ENCODE results near the gene SLC4A5. TPM values are rescaled to one million over a fixed set of nuclear protein-coding genes. Genes with fewer than 3 reads are reported as not detected.
"Not testable (repeated sequence)": the region's sequence is repeated elsewhere in the genome, so short reads cannot be mapped to it uniquely, and the experiment has no call there.

SLC4A5 gene
- total RNA-seq, 2 experiments from 2014 or later: 1.1 to 2.3 TPM

DNA sequence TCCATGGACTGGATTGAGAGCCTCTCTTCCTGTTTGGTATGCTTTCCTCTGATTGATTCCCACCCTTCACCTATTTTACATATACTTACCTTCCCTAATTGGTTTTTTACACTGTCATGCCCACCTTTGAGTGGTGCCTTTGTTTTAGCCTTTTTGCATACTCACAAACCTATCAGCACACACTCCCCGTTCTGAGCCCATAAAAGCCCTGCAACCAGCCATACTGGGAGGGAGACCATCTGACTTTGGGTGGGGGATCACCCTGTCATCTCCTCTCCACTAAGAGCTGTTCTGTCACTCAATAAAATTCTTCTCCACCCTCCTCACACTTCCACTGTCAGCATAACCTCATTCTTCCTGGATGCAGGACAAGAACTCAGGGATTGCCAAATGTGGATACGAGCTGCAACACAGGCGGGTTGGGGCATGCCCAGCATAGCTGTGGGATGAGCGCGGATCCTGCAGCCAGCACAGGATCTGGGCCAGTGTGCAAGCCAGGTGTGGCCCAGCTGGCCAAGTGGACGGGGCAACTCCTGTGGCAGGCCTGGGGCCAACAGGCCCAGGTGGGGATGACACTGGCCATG lies 155.1 kb downstream of the SLC4A5 start:
- Mint-ChIP-seq H3K27ac (no peak overlapping the region), H3K36me3 (ENCODE audit: low read depth) (no peaks in the 10 kb centered on the region), H3K4me3 (no peak overlapping the region), H3K4me1 (ENCODE audit: low read depth) (peaks cover 17% of the 10 kb centered on the region), H3K27me3 (ENCODE audit: low read depth) (peaks cover 2% of the 10 kb centered on the region), H3K9me3 (no peaks in the 10 kb centered on the region)
- DNase-seq: no peak
- CTCF ChIA-PET: interaction anchor here (0.7 to 1.1 kb wide), 3 partner anchors 9 to 11 kb away, joined by 3 to 4 read pairs (median 4); partner anchors contain the start of genes MOB1A and MTHFD2
- intact Hi-C loops (cut with micrococcal nuclease): no loop called here

DNA sequence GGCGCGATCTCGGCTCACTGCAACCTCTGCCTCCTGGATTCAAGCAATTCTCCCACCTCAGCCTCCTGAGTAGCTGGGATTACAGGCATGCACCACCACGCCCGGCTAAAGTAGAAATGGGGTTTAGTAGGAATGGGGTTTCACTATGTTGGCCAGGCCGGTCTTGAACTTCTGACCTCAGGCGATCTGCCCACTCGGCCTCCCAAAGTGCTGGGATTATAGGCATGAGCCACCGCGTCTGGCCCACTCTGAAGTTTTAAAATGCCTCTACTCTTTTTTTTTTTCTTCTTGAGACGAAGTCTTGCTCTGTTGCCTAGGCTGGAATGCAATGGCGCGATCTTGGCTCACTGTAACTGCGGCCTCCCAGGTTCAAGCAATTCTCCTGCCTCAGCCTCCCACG lies 156.5 kb downstream of the SLC4A5 start:
- peaks cover 20% of the 10 kb centered on the region for H3K4me1 Mint-ChIP-seq (ENCODE audit: low read depth)
- DNase-seq; H3K36me3 Mint-ChIP-seq (ENCODE audit: low read depth); CTCF ChIA-PET; H3K9me3 Mint-ChIP-seq; H3K4me3 Mint-ChIP-seq; H3K27me3 Mint-ChIP-seq (ENCODE audit: low read depth): not testable (repeated sequence)
- intact Hi-C loops (cut with micrococcal nuclease): loop anchor here (1.0 kb wide), 2 partner anchors 8 to 12 kb away; partner anchors contain the start of genes MOB1A and MTHFD2
- H3K27ac Mint-ChIP-seq: peak overlapping the region; percentile 87

- Mint-ChIP-seq H3K9me3 (no peaks in the 10 kb centered on the region), H3K4me3 (no peak overlapping the region), H3K27me3 (ENCODE audit: low read depth) (peaks cover 2% of the 10 kb centered on the region), H3K36me3 (ENCODE audit: low read depth) (no peaks in the 10 kb centered on the region), H3K27ac (peak overlapping the region; percentile 87), H3K4me1 (ENCODE audit: low read depth) (peaks cover 23% of the 10 kb centered on the region)
- DNase-seq: peak; percentile 84
- intact Hi-C loops (cut with micrococcal nuclease): loop anchor here (1.0 kb wide), 2 partner anchors 8 to 12 kb away; partner anchors contain the start of genes MOB1A and MTHFD2
- CTCF ChIA-PET: interaction anchor here (0.6 kb wide), 1 partner anchor 712 kb away, joined by 4 read pairs; no protein-coding TSS in a partner anchor
Observed at GRCh38 chr2:74186038-74186437, 157.2 kb downstream of the SLC4A5 start.

- CTCF ChIA-PET: interaction anchor here (0.8 to 1.0 kb wide), 3 partner anchors 10 to 16 kb away, joined by 3 to 5 read pairs (median 3); partner anchors contain the start of gene MTHFD2
- Mint-ChIP-seq H3K36me3 (ENCODE audit: low read depth) (no peaks in the 10 kb centered on the region), H3K27ac (no peak overlapping the region), H3K27me3 (ENCODE audit: low read depth) (no peaks in the 10 kb centered on the region), H3K4me3 (no peak overlapping the region), H3K9me3 (no peaks in the 10 kb centered on the region), H3K4me1 (ENCODE audit: low read depth) (peaks cover 27% of the 10 kb centered on the region)
- DNase-seq: no peak
- intact Hi-C loops (cut with micrococcal nuclease): no loop called here
Observed at GRCh38 chr2:74183878-74184277, 159.3 kb downstream of the SLC4A5 start.

GRCh38 chr2:74181739-74182138 lies 161.5 kb downstream of the SLC4A5 start:
- no peak overlapping the region for H3K27ac Mint-ChIP-seq

DNA sequence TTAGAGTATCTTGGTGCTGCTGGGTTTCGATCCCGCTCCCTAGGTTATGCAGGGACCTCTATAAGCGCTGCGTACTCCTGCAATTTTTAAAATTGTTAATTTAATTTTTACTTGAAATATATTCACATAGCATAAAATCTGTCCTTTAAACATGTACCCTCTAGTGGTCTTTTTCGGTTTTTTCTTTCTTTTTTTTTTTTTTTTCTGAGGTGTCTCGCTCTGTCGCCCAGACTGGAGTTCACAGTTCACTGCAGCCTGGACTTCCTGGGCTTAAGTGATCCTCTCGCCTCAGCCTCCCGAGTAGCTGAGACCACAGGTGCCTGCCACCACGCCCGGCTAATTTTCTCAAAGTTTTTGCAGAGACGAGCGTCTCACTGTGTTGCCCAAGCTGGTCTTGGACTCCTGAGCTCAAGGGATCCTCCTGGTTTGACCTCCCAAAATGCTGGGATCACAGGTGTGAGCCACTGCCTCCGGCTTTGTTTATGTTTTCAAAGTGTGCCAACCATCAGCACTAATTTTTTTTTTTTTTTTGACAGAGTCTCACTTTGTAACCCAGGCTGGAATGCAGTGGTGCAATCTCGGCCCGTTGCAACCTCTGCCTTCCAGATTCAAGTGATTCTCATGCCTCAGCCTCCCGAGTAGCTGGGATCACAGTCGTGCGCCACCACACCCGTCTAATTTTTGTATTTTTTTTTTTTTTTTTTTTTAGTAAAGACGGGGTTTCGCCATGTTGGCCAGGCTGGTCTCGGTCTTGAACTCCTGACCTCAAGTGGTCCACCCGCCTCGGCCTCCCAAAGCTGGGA lies 164.0 kb downstream of the SLC4A5 start:
- Mint-ChIP-seq H3K36me3 (ENCODE audit: low read depth) (peaks cover 14% of the 10 kb centered on the region), H3K9me3 (no peaks in the 10 kb centered on the region), H3K27ac (peak overlapping the region; percentile 86), H3K4me3 (peak overlapping the region; percentile 84), H3K4me1 (ENCODE audit: low read depth) (peaks cover 43% of the 10 kb centered on the region), H3K27me3 (ENCODE audit: low read depth) (no peaks in the 10 kb centered on the region)
- DNase-seq: peak; percentile 9
- CTCF ChIA-PET: interaction anchor here (0.6 to 2.3 kb wide), 35 partner anchors 8 to 1490 kb away, joined by 3 to 17 read pairs (median 4); partner anchors contain the start of genes MTHFD2 and STAMBP
- intact Hi-C loops (cut with micrococcal nuclease): loop anchor here (2.0 kb wide), 1 partner anchor 276 kb away; the partner anchor contains the start of gene INO80B

More at GRCh38 chr2:74181739-74182138, 161.5 kb downstream of the SLC4A5 start:
- peaks cover 33% of the 10 kb centered on the region for H3K4me1 Mint-ChIP-seq (ENCODE audit: low read depth)
- no peak overlapping the region for H3K4me3 Mint-ChIP-seq
- H3K36me3 Mint-ChIP-seq (ENCODE audit: low read depth): peaks cover 6% of the 10 kb centered on the region
- H3K9me3 Mint-ChIP-seq: no peaks in the 10 kb centered on the region
- no peaks in the 10 kb centered on the region for H3K27me3 Mint-ChIP-seq (ENCODE audit: low read depth)
- peak; percentile 13 for DNase-seq
- intact Hi-C loops (cut with micrococcal nuclease): no loop called here
- CTCF ChIA-PET: interaction anchor here (0.5 to 0.7 kb wide), 3 partner anchors 19 to 620 kb away, joined by 3 to 5 read pairs (median 5); no protein-coding TSS in a partner anchor

GRCh38 chr2:74178211-74179062 lies 164.8 kb downstream of the SLC4A5 start, which contains the start of gene MOB1A:
Gene MOB1A (minus strand): TSS chr2:74178879. CDS start chr2:74178674, 205 bp downstream.
- intact Hi-C loops (cut with micrococcal nuclease): loop anchor here (1.0 to 2.0 kb wide), 7 partner anchors 8 to 441 kb away; partner anchors contain the start of genes BOLA3, INO80B, MTHFD2 and TPRKB
- peak within 1 kb of the TSS; percentile 84 for H3K4me3 Mint-ChIP-seq

DNA sequence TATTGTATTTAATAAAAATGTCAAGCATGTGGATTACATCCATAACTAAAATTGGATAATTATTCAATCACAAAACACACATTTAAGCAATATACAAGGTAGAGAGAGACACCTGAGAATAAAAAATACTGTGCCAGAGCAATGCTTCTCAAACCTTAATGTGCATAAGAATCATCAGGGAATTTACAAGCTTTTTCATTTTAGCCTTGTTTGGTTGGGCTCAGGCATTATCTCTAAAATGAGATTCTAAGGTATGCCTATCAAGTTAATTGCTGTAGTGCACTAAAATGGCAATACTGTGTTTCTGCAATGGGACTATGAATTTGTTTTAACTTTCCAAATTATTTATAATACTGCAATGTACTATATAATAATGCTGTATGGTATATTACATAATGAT lies 165.5 kb downstream of the SLC4A5 start:
- CTCF ChIA-PET: interaction anchor here (0.7 to 2.3 kb wide), 10 partner anchors 8 to 353 kb away, joined by 3 to 17 read pairs (median 7); partner anchors contain the start of genes MTHFD2 and STAMBP
- H3K4me1 Mint-ChIP-seq (ENCODE audit: low read depth): peaks cover 48% of the 10 kb centered on the region
- intact Hi-C loops (cut with micrococcal nuclease): loop anchor here (1.0 to 2.0 kb wide), 7 partner anchors 9 to 440 kb away; partner anchors contain the start of genes BOLA3, INO80B, MTHFD2 and TPRKB
- no peaks in the 10 kb centered on the region for H3K27me3 Mint-ChIP-seq (ENCODE audit: low read depth)
- H3K4me3 Mint-ChIP-seq: peak overlapping the region; percentile 84
- no peak for DNase-seq
- peaks cover 16% of the 10 kb centered on the region for H3K36me3 Mint-ChIP-seq (ENCODE audit: low read depth)
- H3K9me3 Mint-ChIP-seq: no peaks in the 10 kb centered on the region
- peak overlapping the region; percentile 86 for H3K27ac Mint-ChIP-seq

More at GRCh38 chr2:74178211-74179062, 164.8 kb downstream of the SLC4A5 start, which contains the start of gene MOB1A:
- Mint-ChIP-seq H3K9me3 (no peaks in the 10 kb centered on the region), H3K4me1 (ENCODE audit: low read depth) (peaks cover 44% of the 10 kb centered on the region), H3K36me3 (ENCODE audit: low read depth) (peaks cover 14% of the 10 kb centered on the region), H3K27me3 (ENCODE audit: low read depth) (no peaks in the 10 kb centered on the region), H3K27ac (peak within 1 kb of the TSS; percentile 86)
- CTCF ChIA-PET: interaction anchor here (0.6 to 2.3 kb wide), 27 partner anchors 9 to 507 kb away, joined by 3 to 17 read pairs (median 4); partner anchors contain the start of genes MTHFD2 and STAMBP
- peak; percentile 99 for DNase-seq

- no peak for DNase-seq
- Mint-ChIP-seq H3K36me3 (ENCODE audit: low read depth) (peaks cover 32% of the 10 kb centered on the region), H3K4me3 (no peak overlapping the region), H3K27me3 (ENCODE audit: low read depth) (no peaks in the 10 kb centered on the region), H3K27ac (peak overlapping the region; percentile 13), H3K9me3 (no peaks in the 10 kb centered on the region), H3K4me1 (ENCODE audit: low read depth) (peaks cover 47% of the 10 kb centered on the region)
- intact Hi-C loops (cut with micrococcal nuclease): no loop called here
- CTCF ChIA-PET: interaction anchor here (1.4 kb wide), 1 partner anchor 10 kb away, joined by 5 read pairs; no protein-coding TSS in a partner anchor
Observed at GRCh38 chr2:74174909-74175308, 168.3 kb downstream of the SLC4A5 start.

- Mint-ChIP-seq H3K4me1 (ENCODE audit: low read depth) (peaks cover 26% of the 10 kb centered on the region), H3K4me3 (no peak overlapping the region), H3K27ac (peak overlapping the region; percentile 87), H3K27me3 (ENCODE audit: low read depth) (no peaks in the 10 kb centered on the region), H3K36me3 (ENCODE audit: low read depth) (peaks cover 52% of the 10 kb centered on the region), H3K9me3 (no peaks in the 10 kb centered on the region)
- CTCF ChIA-PET: interaction anchor here (0.7 to 2.7 kb wide), 4 partner anchors 10 to 21 kb away, joined by 3 to 10 read pairs (median 7); partner anchors contain the start of genes BOLA3 and MOB1A
- intact Hi-C loops (cut with micrococcal nuclease): loop anchor here (1.0 kb wide), 1 partner anchor 30 kb away; the partner anchor contains the start of gene MTHFD2
- peak; percentile 27 for DNase-seq
Observed at GRCh38 chr2:74168739-74169138, 174.5 kb downstream of the SLC4A5 start.

Data from activated naive CD4-positive, alpha-beta T cell treated with anti-CD3 and anti-CD28 coated beads for 36 hours (primary cell).